Measurements from ENCODE around the gene GKN2. TPM values are rescaled to one million over a fixed set of nuclear protein-coding genes. Genes with fewer than 3 reads are reported as not detected.

Gene GKN2
- polyA plus RNA-seq, 3 donors from 2014 or later, result not detected

DNA sequence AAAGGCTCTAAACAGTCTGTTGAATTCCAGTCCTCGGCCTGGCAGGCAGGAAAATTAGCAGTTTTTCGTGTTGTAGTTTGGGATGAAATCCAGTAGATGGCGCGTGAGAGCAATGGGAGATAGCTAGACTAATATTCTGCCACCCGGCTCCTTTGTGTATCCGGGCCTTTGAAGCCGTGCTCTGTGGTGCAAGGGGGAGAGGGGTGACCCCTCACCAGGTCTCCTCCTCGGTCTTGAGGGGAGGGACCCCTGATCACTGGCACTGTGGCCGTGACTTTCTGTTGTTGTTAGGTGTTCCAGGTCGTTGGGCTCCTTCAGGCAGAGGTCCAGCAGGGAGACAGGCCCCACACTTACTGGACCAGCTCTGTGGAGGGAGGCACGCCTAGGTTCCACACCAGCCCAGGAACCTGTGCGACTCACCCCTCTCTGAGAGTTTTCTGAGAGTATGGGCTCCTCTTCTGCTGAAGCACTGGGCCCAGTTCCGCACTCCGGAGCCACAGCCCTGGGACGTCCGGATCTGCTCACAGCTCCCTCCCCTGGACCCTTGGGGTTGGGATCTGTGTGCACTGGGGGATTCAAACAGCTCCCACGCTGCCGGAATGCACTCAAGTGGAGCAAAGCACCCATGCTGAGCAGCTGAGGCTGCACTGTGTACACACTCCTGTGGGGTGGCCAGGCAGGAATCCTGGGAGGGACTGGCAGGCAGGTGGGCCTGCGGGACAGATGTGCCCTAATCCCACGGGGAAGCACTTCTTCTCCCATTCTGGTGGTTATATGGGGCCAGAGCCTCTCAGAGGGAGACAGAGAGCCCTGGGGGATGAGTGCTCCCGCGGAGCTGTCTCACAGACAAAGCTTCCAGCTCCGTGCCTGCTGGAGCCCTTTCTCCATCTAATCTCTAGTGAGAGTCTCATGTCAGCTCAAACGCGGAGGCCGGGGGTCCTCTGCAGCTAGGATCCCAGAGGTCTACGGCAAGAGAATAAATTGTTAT lies 8.8 kb downstream of the GKN2 start:
- DNase-seq, result peak; percentile 35 to 49 (median 47)
- no peaks in the 10 kb centered on the region for H3K9me3 Mint-ChIP-seq
- peaks cover 4 to 24% (median 15%) of the 10 kb centered on the region in 3 donors for H3K27me3 Mint-ChIP-seq (ENCODE audit: low read depth in 3 of 3)
- H3K27ac Mint-ChIP-seq, result no peak overlapping the region
- H3K4me3 Mint-ChIP-seq, result no peak overlapping the region
- no peaks in the 10 kb centered on the region for H3K4me1 Mint-ChIP-seq
- no peaks in the 10 kb centered on the region for H3K36me3 Mint-ChIP-seq

DNA sequence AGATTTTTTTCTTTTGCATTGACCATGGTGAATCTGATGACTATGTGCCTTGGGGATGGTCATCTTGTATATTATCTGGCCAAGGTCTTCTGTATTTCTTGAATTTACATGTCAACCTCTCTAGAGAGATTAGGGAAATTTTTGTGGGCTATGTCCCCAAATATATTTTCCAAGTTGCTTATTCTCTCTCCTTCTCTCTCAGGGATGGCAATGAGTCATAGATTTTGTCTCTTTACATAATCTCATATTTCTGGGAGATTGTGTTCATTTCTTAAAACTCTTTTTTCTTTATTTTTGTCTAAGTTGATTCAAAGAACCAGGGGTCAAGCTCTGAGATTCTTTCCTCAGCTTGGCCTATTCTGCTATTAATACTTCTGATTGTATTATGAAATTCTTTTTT lies 9.9 kb downstream of the GKN2 start:
- no peaks in the 10 kb centered on the region for H3K9me3 Mint-ChIP-seq
- H3K36me3 Mint-ChIP-seq, result no peaks in the 10 kb centered on the region
- H3K4me1 Mint-ChIP-seq, result no peaks in the 10 kb centered on the region
- no peak for DNase-seq
- H3K27me3 Mint-ChIP-seq (ENCODE audit: low read depth in 3 of 3), result peaks cover 6 to 22% (median 11%) of the 10 kb centered on the region in 3 donors
- H3K27ac Mint-ChIP-seq, result no peak overlapping the region
- H3K4me3 Mint-ChIP-seq, result no peak overlapping the region

DNA sequence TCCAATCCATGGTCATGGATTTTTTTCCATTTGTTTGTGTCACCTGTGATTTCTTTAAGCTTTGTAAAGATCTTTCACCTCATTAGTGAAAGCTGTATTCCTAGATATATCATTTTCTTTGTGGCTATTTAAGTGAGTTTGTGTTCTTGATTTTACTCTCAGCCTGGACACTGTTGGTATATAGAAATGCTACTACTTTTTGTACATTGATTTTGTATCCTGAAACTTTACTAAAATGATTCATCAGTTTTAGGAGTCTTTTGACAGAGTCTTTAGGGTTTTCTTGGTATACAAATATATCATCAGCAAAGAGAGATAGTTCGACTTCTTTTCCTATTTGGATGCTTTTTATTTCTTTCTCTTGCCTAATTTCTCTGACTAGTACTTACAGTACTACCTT lies 12.3 kb downstream of the GKN2 start:
- no peaks in the 10 kb centered on the region for H3K36me3 Mint-ChIP-seq
- H3K4me1 Mint-ChIP-seq, result no peaks in the 10 kb centered on the region
- no peak overlapping the region for H3K27ac Mint-ChIP-seq
- peaks cover 6 to 17% (median 7%) of the 10 kb centered on the region in 3 donors for H3K27me3 Mint-ChIP-seq (ENCODE audit: low read depth in 3 of 3)
- no peak for DNase-seq
- H3K4me3 Mint-ChIP-seq, result no peak overlapping the region
- H3K9me3 Mint-ChIP-seq, result no peaks in the 10 kb centered on the region

DNA sequence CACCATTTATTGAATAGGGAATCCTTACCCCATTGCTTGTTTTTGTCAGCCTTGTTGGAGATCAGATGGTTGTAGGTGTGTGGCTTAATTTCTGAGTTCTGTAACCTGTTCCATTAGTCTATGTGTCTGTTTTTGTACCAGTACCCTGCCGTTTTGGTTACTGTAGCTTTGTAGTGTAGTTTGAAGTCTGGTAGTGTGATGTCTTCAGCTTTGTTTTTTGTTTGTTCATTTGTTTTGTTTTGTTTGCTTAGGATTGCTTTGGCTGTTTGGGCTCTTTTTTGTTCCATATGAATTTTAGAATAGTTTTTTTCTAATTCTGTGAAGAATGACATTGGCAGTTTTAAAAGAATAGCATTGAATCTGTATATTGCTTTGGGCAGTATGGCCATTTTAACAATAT lies 12.7 kb downstream of the GKN2 start:
- no peak for DNase-seq
- Mint-ChIP-seq H3K9me3 (no peaks in the 10 kb centered on the region), H3K4me1 (no peaks in the 10 kb centered on the region), H3K27me3 (ENCODE audit: low read depth in 3 of 3) (peaks cover 6 to 17% (median 7%) of the 10 kb centered on the region in 3 donors), H3K4me3 (no peak overlapping the region), H3K36me3 (no peaks in the 10 kb centered on the region), H3K27ac (no peak overlapping the region)

DNA sequence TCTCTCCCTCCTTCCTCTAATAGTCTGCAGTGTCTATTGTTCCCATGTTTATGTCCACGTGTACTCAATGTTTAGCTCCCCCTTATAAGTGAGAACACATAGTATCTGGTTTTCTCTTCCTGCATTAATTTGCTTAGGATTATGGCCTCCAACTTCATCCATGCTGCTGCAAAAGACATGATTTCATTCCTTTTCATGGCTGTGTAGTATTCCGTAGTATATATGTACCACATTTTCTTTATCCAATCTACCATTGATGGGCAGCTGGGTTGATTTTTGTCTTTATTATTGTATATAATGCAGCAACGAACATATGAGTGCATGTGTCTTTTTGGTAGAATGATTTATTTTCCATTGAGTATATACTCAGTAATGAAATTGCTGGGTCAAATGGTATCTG lies 13.8 kb downstream of the GKN2 start:
- Mint-ChIP-seq H3K36me3 (no peaks in the 10 kb centered on the region), H3K27me3 (ENCODE audit: low read depth in 3 of 3) (peaks cover 6 to 17% (median 6%) of the 10 kb centered on the region in 3 donors), H3K9me3 (no peaks in the 10 kb centered on the region), H3K4me3 (no peak overlapping the region), H3K4me1 (no peaks in the 10 kb centered on the region), H3K27ac (no peak overlapping the region)
- DNase-seq, result no peak

- no peak for DNase-seq
- no peaks in the 10 kb centered on the region for H3K4me1 Mint-ChIP-seq
- no peaks in the 10 kb centered on the region for H3K36me3 Mint-ChIP-seq
- no peaks in the 10 kb centered on the region for H3K9me3 Mint-ChIP-seq
- no peak overlapping the region for H3K4me3 Mint-ChIP-seq
- peaks cover 3 to 21% (median 6%) of the 10 kb centered on the region in 3 donors for H3K27me3 Mint-ChIP-seq (ENCODE audit: low read depth in 3 of 3)
- H3K27ac Mint-ChIP-seq, result no peak overlapping the region
Measured at GRCh38 chr2:68937346-68938055, 15.2 kb downstream of the GKN2 start.

DNA sequence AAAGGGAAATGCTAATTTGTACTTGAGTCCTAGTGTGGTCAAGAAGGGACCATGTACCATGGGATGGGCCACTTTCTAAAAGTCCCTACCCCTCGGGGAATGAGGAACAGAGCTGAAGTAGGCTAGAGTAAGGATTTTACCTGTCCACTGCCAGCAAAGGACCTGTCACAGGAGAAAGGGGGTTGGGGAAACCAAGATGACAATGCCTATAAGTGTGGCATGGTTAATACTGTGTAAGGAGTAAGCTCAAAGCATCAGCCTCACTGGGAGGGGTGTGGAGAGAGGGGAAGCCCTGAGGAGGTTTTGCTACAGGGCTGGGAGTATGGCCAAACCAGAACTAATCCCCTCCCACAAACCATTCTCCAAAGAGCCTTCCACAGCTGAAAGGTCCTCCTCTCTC lies 15.8 kb downstream of the GKN2 start:
- no peaks in the 10 kb centered on the region for H3K36me3 Mint-ChIP-seq
- no peak for DNase-seq
- H3K4me1 Mint-ChIP-seq, result no peaks in the 10 kb centered on the region
- H3K4me3 Mint-ChIP-seq, result no peak overlapping the region
- no peak overlapping the region for H3K27ac Mint-ChIP-seq
- H3K27me3 Mint-ChIP-seq (ENCODE audit: low read depth in 3 of 3), result peaks cover 5 to 16% (median 6%) of the 10 kb centered on the region in 3 donors
- H3K9me3 Mint-ChIP-seq, result no peaks in the 10 kb centered on the region

GRCh38 chr2:68936427-68936826 lies 16.3 kb downstream of the GKN2 start:
- no peaks in the 10 kb centered on the region for H3K9me3 Mint-ChIP-seq
- H3K36me3 Mint-ChIP-seq, result no peaks in the 10 kb centered on the region
- DNase-seq, result no peak
- no peak overlapping the region for H3K27ac Mint-ChIP-seq
- H3K27me3 Mint-ChIP-seq (ENCODE audit: low read depth in 3 of 3), result peaks cover 3 to 16% (median 5%) of the 10 kb centered on the region in 3 donors
- no peak overlapping the region for H3K4me3 Mint-ChIP-seq
- no peaks in the 10 kb centered on the region for H3K4me1 Mint-ChIP-seq

- no peak overlapping the region for H3K27ac Mint-ChIP-seq
Measured at GRCh38 chr2:68935471-68935870, 17.2 kb downstream of the GKN2 start.

GRCh38 chr2:68934021-68934420 lies 18.7 kb downstream of the GKN2 start:
- Mint-ChIP-seq H3K36me3 (no peaks in the 10 kb centered on the region), H3K4me3 (no peak overlapping the region), H3K27me3 (ENCODE audit: low read depth in 3 of 3) (peaks cover 1 to 20% (median 5%) of the 10 kb centered on the region in 3 donors), H3K9me3 (no peaks in the 10 kb centered on the region), H3K4me1 (no peaks in the 10 kb centered on the region), H3K27ac (no peak overlapping the region)
- DNase-seq, result no peak

More at GRCh38 chr2:68935471-68935870, 17.2 kb downstream of the GKN2 start:
- Mint-ChIP-seq H3K27me3 (ENCODE audit: low read depth in 3 of 3) (peaks cover 1 to 17% (median 3%) of the 10 kb centered on the region in 3 donors), H3K9me3 (no peaks in the 10 kb centered on the region), H3K4me1 (no peaks in the 10 kb centered on the region), H3K36me3 (no peaks in the 10 kb centered on the region), H3K4me3 (no peak overlapping the region)
- no peak for DNase-seq

GRCh38 chr2:68932402-68932801 lies 20.3 kb downstream of the GKN2 start:
- no peaks in the 10 kb centered on the region for H3K9me3 Mint-ChIP-seq
- peaks cover 1 to 16% (median 6%) of the 10 kb centered on the region in 3 donors for H3K27me3 Mint-ChIP-seq (ENCODE audit: low read depth in 3 of 3)
- no peak overlapping the region for H3K27ac Mint-ChIP-seq
- H3K4me3 Mint-ChIP-seq, result no peak overlapping the region
- H3K4me1 Mint-ChIP-seq, result no peaks in the 10 kb centered on the region
- no peaks in the 10 kb centered on the region for H3K36me3 Mint-ChIP-seq
- no peak for DNase-seq

- no peak overlapping the region for H3K27ac Mint-ChIP-seq
- DNase-seq, result no peak
- peaks cover 1 to 14% (median 6%) of the 10 kb centered on the region in 3 donors for H3K27me3 Mint-ChIP-seq (ENCODE audit: low read depth in 3 of 3)
- H3K36me3 Mint-ChIP-seq, result no peaks in the 10 kb centered on the region
- H3K4me3 Mint-ChIP-seq, result no peak overlapping the region
- H3K4me1 Mint-ChIP-seq, result no peaks in the 10 kb centered on the region
- no peaks in the 10 kb centered on the region for H3K9me3 Mint-ChIP-seq
Measured at GRCh38 chr2:68931799-68932198, 20.9 kb downstream of the GKN2 start.

- peaks cover 1 to 14% (median 6%) of the 10 kb centered on the region in 3 donors for H3K27me3 Mint-ChIP-seq (ENCODE audit: low read depth in 3 of 3)
- no peaks in the 10 kb centered on the region for H3K36me3 Mint-ChIP-seq
- H3K4me3 Mint-ChIP-seq, result no peak overlapping the region
- no peak for DNase-seq
- H3K4me1 Mint-ChIP-seq, result no peaks in the 10 kb centered on the region
- H3K27ac Mint-ChIP-seq, result peak overlapping the region in 1 of 6 donors; percentile 20
- no peaks in the 10 kb centered on the region for H3K9me3 Mint-ChIP-seq
Measured at GRCh38 chr2:68931149-68931711, 21.5 kb downstream of the GKN2 start.

DNA sequence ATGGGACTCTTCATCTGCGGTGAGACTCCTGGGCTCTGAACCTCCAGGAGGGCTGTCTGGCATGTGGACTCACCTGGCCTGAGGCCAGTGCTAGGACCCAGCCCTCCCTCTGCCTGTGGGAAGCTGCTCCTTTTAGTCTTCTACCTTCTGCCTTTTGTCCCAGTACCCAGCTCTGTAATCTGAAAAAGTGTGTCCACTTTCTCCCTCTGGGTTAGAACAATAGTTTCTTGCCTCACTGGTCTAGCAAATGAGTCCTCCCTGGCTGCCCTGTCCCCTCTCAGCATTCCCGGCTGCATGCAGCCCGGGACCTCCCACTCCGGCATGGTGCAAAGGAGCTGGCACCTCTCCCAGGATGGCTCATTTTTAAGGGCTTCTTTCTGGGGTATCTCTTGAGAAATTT lies 25.9 kb downstream of the GKN2 start:
- H3K4me1 Mint-ChIP-seq, result no peaks in the 10 kb centered on the region
- no peaks in the 10 kb centered on the region for H3K36me3 Mint-ChIP-seq
- peaks cover 0 to 14% (median 6%) of the 10 kb centered on the region in 3 donors for H3K27me3 Mint-ChIP-seq (ENCODE audit: low read depth in 3 of 3)
- DNase-seq, result no peak
- no peaks in the 10 kb centered on the region for H3K9me3 Mint-ChIP-seq
- H3K4me3 Mint-ChIP-seq, result no peak overlapping the region
- H3K27ac Mint-ChIP-seq, result no peak overlapping the region
